K562 (cell line): ENCODE data around the gene RXRA. TPM values are rescaled to one million over a fixed set of nuclear protein-coding genes. Genes with fewer than 3 reads are reported as not detected.
A peak's percentile ranks its signal among the peaks of the same experiment; 100 is the strongest.

ENCODE experiments used
- ARID3A ChIP-seq: IDR thresholded peaks from 2 replicates; pipeline ENCODE4 v1.6.1; 2012; ENCODE audit warnings: low read depth, low read length, improper control_type of control experiment, borderline replicate concordance
- ARID4B ChIP-seq: sonication (generic); formaldehyde crosslinking; IDR thresholded peaks from 2 replicates; pipeline ENCODE4 v1.8.0; 2022; ENCODE audit warnings: mild to moderate bottlenecking, missing genetic modification reagents
- KLF1 ChIP-seq: fragments of 450-650 bp; IDR thresholded peaks from 2 replicates; pipeline ENCODE4 v1.6.1; 2016; ENCODE audit warnings: missing genetic modification characterization, missing compliant biosample characterization
- MAFG ChIP-seq: fragments of 450-650 bp; conservative IDR thresholded peaks from 2 replicates; pipeline ENCODE4 v1.6.1; 2016; ENCODE audit warnings: missing genetic modification characterization, missing compliant biosample characterization
- MAZ ChIP-seq, 2 experiments: fragments of 450-650 bp in 1 of 2; sonication (generic) in 1 of 2; formaldehyde crosslinking; IDR thresholded peaks in 1 of 2; conservative IDR thresholded peaks in 1 of 2; 2 replicates each; pipeline versions ENCODE4 v1.4.0 to v1.5.0; 2020; ENCODE audit warnings: mild to moderate bottlenecking in 1 of 2, missing genetic modification reagents in 1 of 2
- MCM2 ChIP-seq: fragments of 450-650 bp; IDR thresholded peaks from 2 replicates; pipeline ENCODE4 v1.6.1; 2017; ENCODE audit warnings: low read depth, mild to moderate bottlenecking
- MECOM ChIP-seq: fragments of 250-450 bp; sonication (Bioruptor Pico); IDR thresholded peaks from 2 replicates; pipeline ENCODE4 v1.8.0; 2022; ENCODE audit warnings: inconsistent platforms
- MYC ChIP-seq, 2 experiments: fragments of 250-450 bp in 1 of 2; sonication (Bioruptor Pico) in 1 of 2; IDR thresholded peaks; 2 replicates each; pipeline versions ENCODE4 v1.5.1 to v1.6.1; 2012 to 2021; ENCODE audit warnings: low read depth in 2 of 2, borderline replicate concordance in 1 of 2, improper control_type of control experiment in 1 of 2, low read length in 1 of 2, mild to moderate bottlenecking in 1 of 2, moderate library complexity in 1 of 2
- NCOA1 ChIP-seq: fragments of 450-650 bp; IDR thresholded peaks from 2 replicates; pipeline ENCODE4 v1.6.1; 2016; ENCODE audit warnings: low read depth
- PREB ChIP-seq: sonication (generic); formaldehyde crosslinking; IDR thresholded peaks from 2 replicates; pipeline ENCODE4 v1.8.1; 2023; ENCODE audit warnings: mild to moderate bottlenecking, missing genetic modification reagents
- TCF7L2 ChIP-seq: fragments of 150-350 bp; IDR thresholded peaks from 2 replicates; pipeline ENCODE4 v1.6.1; 2016; ENCODE audit warnings: low read depth, mild to moderate bottlenecking, low read length, moderate library complexity
- THAP7 ChIP-seq: fragments of 250-450 bp; sonication (Bioruptor Pico); IDR thresholded peaks from 2 replicates; pipeline ENCODE4 v1.5.0; 2021
- ZNF184 ChIP-seq: sonication (generic); formaldehyde crosslinking; IDR thresholded peaks from 2 replicates; pipeline ENCODE4 v1.5.0; 2020; ENCODE audit warnings: missing genetic modification reagents
- ZNF699 ChIP-seq: fragments of 250-450 bp; sonication (Bioruptor Pico); IDR thresholded peaks from 2 replicates; pipeline ENCODE4 v1.8.0; 2021; ENCODE audit warnings: mild to moderate bottlenecking, moderate library complexity; ENCODE audit not compliant: insufficient replicate concordance
- ZNF707 ChIP-seq: fragments of 250-450 bp; sonication (Bioruptor Pico); conservative IDR thresholded peaks from 2 replicates; pipeline ENCODE4 v1.8.0; 2022; ENCODE audit warnings: inconsistent platforms, mild to moderate bottlenecking, moderate library complexity
- polyA plus RNA-seq, 8 experiments: library from polyadenylated mRNA; depleted of rRNA in 4 of 8; stranded (reverse) in 5 of 8; unstranded in 3 of 8; fragments of >200 nt; fragmentation: Nextera tagmentation in 2 of 8; fragmentation: Illumina TruSeq in 1 of 8; extraction: Ambion mirVana in 2 of 8; extraction: Trizol in 1 of 8; gene quantifications; 2 replicates each; pipeline versions ENCODE4 v1.2.1 to v1.2.3, GENCODE V29; 2011 to 2014; ENCODE audit warnings: inconsistent platforms in 1 of 8, missing spikeins in 1 of 8
- total RNA-seq, 7 experiments: library from RNA; depleted of rRNA in 6 of 7; stranded (reverse); fragments of >200 nt in 6 of 7; fragmentation: Illumina TruSeq in 2 of 7; extraction: Trizol in 2 of 7; gene quantifications; 2 replicates each; pipeline versions ENCODE4 v1.2.1 to v1.2.3, GENCODE V29; 2011 to 2021; ENCODE audit warnings: low replicate concordance in 1 of 7

RXRA gene
- total and polyA plus RNA-seq, 9 of the 15 experiments (the other 6 are each of a cell fraction or from before 2014, with no cell fraction given) = 0.35 to 23.6 (median 4.6) TPM

GRCh38 chr9:134338394-134339182, 12.3 kb downstream of the RXRA start (continued):
- TF ChIP-seq MCM2 = no peak
- TF ChIP-seq ZNF184 (CRISPR knock-in tag) = no peak
- TF ChIP-seq MAFG (tag) = no peak
- TF ChIP-seq MECOM (CRISPR knock-in tag) = peak; percentile 78; the same call in 1 of the 2 replicates
- peak; percentile 95 to 97 for TF ChIP-seq MAZ (CRISPR knock-in tag; conservative IDR thresholded peaks at IDR 0.05 in 1 of 2, IDR thresholded peaks at IDR 0.05 in 1 of 2)
- TF ChIP-seq TCF7L2 = no peak
- TF ChIP-seq THAP7 (CRISPR knock-in tag) = no peak
- no peak for TF ChIP-seq ARID3A
- TF ChIP-seq ZNF699 = no peak
- TF ChIP-seq KLF1 (tag) = peak; percentile 63; the same call in 1 of the 2 replicates
- TF ChIP-seq MYC (IDR thresholded peaks at IDR 0.05; ENCODE audit: low read depth, low read length) = peak; percentile 80
- no peak for TF ChIP-seq MYC (CRISPR knock-in tag; IDR thresholded peaks at IDR 0.05; ENCODE audit: borderline replicate concordance, low read depth)
- peak; percentile 97 for TF ChIP-seq ARID4B (CRISPR knock-in tag)
- no peak for TF ChIP-seq ZNF707
- peak; percentile 90 for TF ChIP-seq NCOA1
- no peak for TF ChIP-seq PREB (CRISPR knock-in tag)
